GM18505 (cell line): ENCODE results near the gene CCNL1.
"Not testable (repeated sequence)": the region's sequence is repeated elsewhere in the genome, so short reads cannot be mapped to it uniquely, and the experiment has no call there.

Experiments
- ATAC-seq: cut with Tn5 transposase; IDR thresholded peaks from one replicate; pipeline ENCODE4 v1.9.1; 2021; ENCODE audit not compliant: unreplicated experiment
- POLR2A ChIP-seq: IDR thresholded peaks from 4 replicates; pipeline ENCODE4 v1.6.1; 2011; ENCODE audit warnings: borderline replicate concordance; ENCODE audit not compliant: insufficient read depth, insufficient read length; ENCODE audit errors: extremely low read depth

CCNL1 gene

GRCh38 chr3:157117206-157117605 is 42.7 kb downstream of the CCNL1 start:
- no peak for TF ChIP-seq POLR2A
- no peak for ATAC-seq

- TF ChIP-seq POLR2A, result no peak
- no peak for ATAC-seq
Measured at GRCh38 chr3:157116017-157116416, 43.9 kb downstream of the CCNL1 start.

GRCh38 chr3:157115069-157116006 is 44.6 kb downstream of the CCNL1 start:
- TF ChIP-seq POLR2A, result no peak
- ATAC-seq, result no peak

GRCh38 chr3:157113832-157114505 is 46.0 kb downstream of the CCNL1 start:
- ATAC-seq, result no peak
- no peak for TF ChIP-seq POLR2A

GRCh38 chr3:157112536-157112935 is 47.4 kb downstream of the CCNL1 start:
- TF ChIP-seq POLR2A, result no peak
- ATAC-seq, result no peak

GRCh38 chr3:157111518-157111917 is 48.4 kb downstream of the CCNL1 start:
- TF ChIP-seq POLR2A, result no peak
- ATAC-seq, result no peak

- TF ChIP-seq POLR2A, result no peak
- no peak for ATAC-seq
Measured at GRCh38 chr3:157110761-157111278, 49.1 kb downstream of the CCNL1 start.

GRCh38 chr3:157109267-157110141 is 50.4 kb downstream of the CCNL1 start:
- ATAC-seq, result no peak
- no peak for TF ChIP-seq POLR2A

GRCh38 chr3:157107644-157108133 is 52.3 kb downstream of the CCNL1 start:
- no peak for ATAC-seq
- no peak for TF ChIP-seq POLR2A

- no peak for TF ChIP-seq POLR2A
- no peak for ATAC-seq
Measured at GRCh38 chr3:157107037-157107436, 52.9 kb downstream of the CCNL1 start.

- ATAC-seq, result peak; percentile 49
- TF ChIP-seq POLR2A, result no peak
Measured at GRCh38 chr3:157104928-157105652, 54.9 kb downstream of the CCNL1 start.

- ATAC-seq, result no peak
- TF ChIP-seq POLR2A, result no peak
Measured at GRCh38 chr3:157104521-157104920, 55.4 kb downstream of the CCNL1 start.

- no peak for ATAC-seq
- no peak for TF ChIP-seq POLR2A
Measured at GRCh38 chr3:157103860-157104259, 56.1 kb downstream of the CCNL1 start.

- peak; percentile 89 for ATAC-seq
Measured at GRCh38 chr3:157103280-157103679, 56.7 kb downstream of the CCNL1 start.

GRCh38 chr3:157102595-157102994 is 57.4 kb downstream of the CCNL1 start:
- ATAC-seq, result not testable (repeated sequence)

More at GRCh38 chr3:157103280-157103679, 56.7 kb downstream of the CCNL1 start:
- TF ChIP-seq POLR2A, result peak; percentile 33
